Chondrocyte (in vitro differentiated cells): ENCODE data around the gene AMELY. TPM values are rescaled to one million over a fixed set of nuclear protein-coding genes. Genes with fewer than 3 reads are reported as not detected.
"Not testable (repeated sequence)": the region's sequence is repeated elsewhere in the genome, so short reads cannot be mapped to it uniquely, and the experiment has no call there.

Experiments
- DNase-seq: peaks from one replicate; pipeline ENCODE4 v3.0.0; 2021; ENCODE audit warnings: mixed read lengths, low spot score
- H3K27ac Mint-ChIP-seq: one replicate; pipeline ENCODE4 v1.8.0; 2021; ENCODE audit warnings: mild to moderate bottlenecking, moderate library complexity, mixed read lengths; ENCODE audit not compliant: unreplicated experiment
- H3K27me3 Mint-ChIP-seq: 2 replicates; pipeline ENCODE4 v1.8.0; 2021; ENCODE audit warnings: low read depth, mixed read lengths
- H3K36me3 Mint-ChIP-seq: 2 replicates; pipeline ENCODE4 v1.8.0; 2021; ENCODE audit warnings: low read depth, mixed read lengths
- H3K4me1 Mint-ChIP-seq: 2 replicates; pipeline ENCODE4 v1.8.0; 2021; ENCODE audit warnings: low read depth, mild to moderate bottlenecking, mixed read lengths
- H3K4me3 Mint-ChIP-seq: one replicate; pipeline ENCODE4 v1.8.0; 2021; ENCODE audit warnings: mild to moderate bottlenecking, moderate library complexity, mixed read lengths; ENCODE audit not compliant: unreplicated experiment
- H3K9me3 Mint-ChIP-seq: 2 replicates; pipeline ENCODE4 v1.8.0; 2021; ENCODE audit warnings: low read depth, mixed read lengths
- total RNA-seq: library from RNA; stranded (reverse); gene quantifications from 3 replicates; pipeline ENCODE4 v1.2.1, GENCODE V29; 2021
- TF ChIP-seq, protein P1 (sequence below): fragments of 200-600 bp; sonication (generic); IDR thresholded peaks from 2 replicates; pipeline ENCODE4 v1.5.0; 2021; ENCODE audit warnings: antibody characterized with exemption, mild to moderate bottlenecking, moderate library complexity

The AMELY gene
- total RNA-seq, 1 donor from 2014 or later, result not detected

DNA sequence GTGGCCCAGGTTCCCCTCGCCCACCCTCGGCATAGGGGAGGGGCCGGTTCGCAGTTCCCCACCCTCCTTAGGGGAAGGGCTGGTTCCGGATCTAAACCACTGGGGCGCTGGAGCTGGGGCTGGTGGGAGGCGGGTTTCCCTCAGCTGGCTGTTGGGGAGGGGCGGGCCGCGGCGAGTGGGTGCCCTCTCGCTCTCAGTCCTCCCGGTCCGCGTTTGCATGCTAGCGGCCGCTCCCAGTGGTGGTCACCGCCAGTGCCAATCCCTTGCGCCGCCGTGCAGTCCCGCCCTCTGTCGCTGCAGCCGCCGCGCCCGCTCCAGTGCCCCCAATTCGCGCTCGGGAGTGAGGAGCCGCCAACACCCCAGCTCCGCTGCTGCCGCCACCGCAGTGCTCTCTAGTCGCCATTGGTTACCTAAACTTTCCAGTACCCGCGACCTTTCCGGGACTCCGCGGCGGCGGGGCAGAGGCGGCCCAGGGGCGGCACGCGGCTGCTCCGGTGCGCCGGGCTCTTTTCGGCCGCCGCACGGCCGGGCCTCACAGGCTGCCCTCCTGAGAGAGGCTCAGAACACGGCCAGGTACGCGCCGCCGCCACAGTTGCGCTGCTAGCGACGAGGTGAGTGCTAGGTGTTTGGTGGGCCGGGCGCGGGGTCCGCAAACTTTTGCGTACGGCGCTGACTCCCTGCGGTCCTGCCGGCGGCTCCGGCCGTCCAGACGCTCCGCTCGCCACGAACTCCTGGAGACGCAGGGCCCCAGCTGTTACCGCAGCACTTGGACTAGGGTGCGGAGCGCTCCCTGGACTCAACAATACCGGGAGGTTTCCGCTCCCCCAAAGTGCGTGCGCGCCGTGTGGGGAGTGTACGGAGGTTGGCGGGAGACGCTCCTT is 940 bp downstream of the AMELY start, which contains the start of gene TBL1Y:
Gene TBL1Y, plus strand, starts transcription at position 326 of the 881 bp plus-strand sequence. CDS start 114,388 bp downstream, outside the sequence.
- H3K36me3 Mint-ChIP-seq, result no peaks in the 10 kb centered on the region
- no peak within 1 kb of the TSS for H3K27ac Mint-ChIP-seq
- H3K9me3 Mint-ChIP-seq, result no peaks in the 10 kb centered on the region
- H3K4me3 Mint-ChIP-seq, result no peak within 1 kb of the TSS
- no peaks in the 10 kb centered on the region for H3K27me3 Mint-ChIP-seq
- TF ChIP-seq, protein P1, sequence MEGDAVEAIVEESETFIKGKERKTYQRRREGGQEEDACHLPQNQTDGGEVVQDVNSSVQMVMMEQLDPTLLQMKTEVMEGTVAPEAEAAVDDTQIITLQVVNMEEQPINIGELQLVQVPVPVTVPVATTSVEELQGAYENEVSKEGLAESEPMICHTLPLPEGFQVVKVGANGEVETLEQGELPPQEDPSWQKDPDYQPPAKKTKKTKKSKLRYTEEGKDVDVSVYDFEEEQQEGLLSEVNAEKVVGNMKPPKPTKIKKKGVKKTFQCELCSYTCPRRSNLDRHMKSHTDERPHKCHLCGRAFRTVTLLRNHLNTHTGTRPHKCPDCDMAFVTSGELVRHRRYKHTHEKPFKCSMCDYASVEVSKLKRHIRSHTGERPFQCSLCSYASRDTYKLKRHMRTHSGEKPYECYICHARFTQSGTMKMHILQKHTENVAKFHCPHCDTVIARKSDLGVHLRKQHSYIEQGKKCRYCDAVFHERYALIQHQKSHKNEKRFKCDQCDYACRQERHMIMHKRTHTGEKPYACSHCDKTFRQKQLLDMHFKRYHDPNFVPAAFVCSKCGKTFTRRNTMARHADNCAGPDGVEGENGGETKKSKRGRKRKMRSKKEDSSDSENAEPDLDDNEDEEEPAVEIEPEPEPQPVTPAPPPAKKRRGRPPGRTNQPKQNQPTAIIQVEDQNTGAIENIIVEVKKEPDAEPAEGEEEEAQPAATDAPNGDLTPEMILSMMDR, result no peak
- no peaks in the 10 kb centered on the region for H3K4me1 Mint-ChIP-seq
- no peak for DNase-seq

DNA sequence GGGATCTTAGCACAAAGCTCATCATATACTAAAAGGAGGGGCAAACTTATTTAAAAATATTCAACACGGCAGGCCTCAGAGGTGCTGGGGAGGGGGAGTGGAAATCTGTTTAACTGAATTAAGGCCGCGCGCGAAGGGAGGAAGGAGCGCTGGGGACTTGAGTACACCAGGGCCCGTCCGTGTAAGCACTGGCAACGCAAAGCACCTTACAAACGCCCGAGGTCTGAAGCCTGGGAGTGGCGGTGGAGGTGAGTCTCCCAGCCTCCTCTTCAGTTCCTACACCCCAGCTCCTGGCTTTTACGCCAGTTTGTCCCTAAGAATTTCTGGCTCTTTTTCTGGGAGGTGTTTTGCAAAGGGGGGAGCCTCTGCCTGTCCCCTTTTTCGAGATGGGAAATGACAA is 1.7 kb downstream of the AMELY start:
- TF ChIP-seq, protein P1, result no peak
- Mint-ChIP-seq H3K4me3 (no peak overlapping the region), H3K4me1 (no peaks in the 10 kb centered on the region), H3K27me3 (no peaks in the 10 kb centered on the region), H3K36me3 (no peaks in the 10 kb centered on the region), H3K27ac (no peak overlapping the region), H3K9me3 (no peaks in the 10 kb centered on the region)
- no peak for DNase-seq

DNA sequence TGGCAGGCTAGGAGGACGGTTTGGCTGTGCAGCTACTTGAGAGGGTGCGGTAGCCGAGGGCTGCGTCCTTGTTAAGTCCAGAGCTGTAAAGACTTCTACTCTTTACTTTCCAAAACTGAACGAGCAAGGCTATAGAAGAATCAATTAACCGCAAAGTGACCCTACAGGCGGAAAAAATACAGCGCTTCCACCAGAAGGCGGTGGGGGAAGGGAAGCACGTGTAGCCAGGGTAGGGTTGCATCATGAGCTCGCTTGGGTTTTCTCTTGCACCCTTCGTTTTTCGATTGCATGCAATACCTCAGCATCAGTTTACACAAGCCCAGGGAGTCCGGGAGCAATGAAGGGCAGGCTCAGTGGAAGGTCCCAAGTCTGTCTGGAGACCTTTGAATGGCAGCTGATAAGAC is 2.4 kb downstream of the AMELY start:
- H3K9me3 Mint-ChIP-seq, result no peaks in the 10 kb centered on the region
- no peak overlapping the region for H3K4me3 Mint-ChIP-seq
- no peak overlapping the region for H3K27ac Mint-ChIP-seq
- TF ChIP-seq, protein P1, result no peak
- no peaks in the 10 kb centered on the region for H3K27me3 Mint-ChIP-seq
- H3K36me3 Mint-ChIP-seq, result no peaks in the 10 kb centered on the region
- no peaks in the 10 kb centered on the region for H3K4me1 Mint-ChIP-seq
- no peak for DNase-seq

DNA sequence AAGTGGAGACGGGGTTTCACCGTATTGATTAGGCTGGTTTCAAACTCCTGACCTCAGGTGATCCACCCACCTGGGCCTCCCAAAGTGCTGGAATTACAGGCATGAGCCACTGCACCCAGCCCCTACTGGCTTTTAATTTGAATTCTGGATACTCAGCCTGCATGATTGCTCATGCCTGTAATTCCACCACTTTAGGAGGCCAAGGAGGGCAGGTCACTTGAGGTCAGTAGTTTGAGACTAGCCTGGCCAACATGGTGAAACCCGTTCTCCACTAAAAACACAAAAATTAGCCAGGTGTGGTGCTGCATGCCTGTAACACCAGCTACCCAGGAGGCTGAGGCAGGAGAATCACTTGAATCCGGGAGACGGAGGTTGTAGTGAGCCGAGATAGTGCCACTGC is 3.5 kb downstream of the AMELY start:
- H3K36me3 Mint-ChIP-seq, H3K4me1 Mint-ChIP-seq, H3K27me3 Mint-ChIP-seq, H3K9me3 Mint-ChIP-seq, DNase-seq, H3K4me3 Mint-ChIP-seq, H3K27ac Mint-ChIP-seq: not testable (repeated sequence)

DNA sequence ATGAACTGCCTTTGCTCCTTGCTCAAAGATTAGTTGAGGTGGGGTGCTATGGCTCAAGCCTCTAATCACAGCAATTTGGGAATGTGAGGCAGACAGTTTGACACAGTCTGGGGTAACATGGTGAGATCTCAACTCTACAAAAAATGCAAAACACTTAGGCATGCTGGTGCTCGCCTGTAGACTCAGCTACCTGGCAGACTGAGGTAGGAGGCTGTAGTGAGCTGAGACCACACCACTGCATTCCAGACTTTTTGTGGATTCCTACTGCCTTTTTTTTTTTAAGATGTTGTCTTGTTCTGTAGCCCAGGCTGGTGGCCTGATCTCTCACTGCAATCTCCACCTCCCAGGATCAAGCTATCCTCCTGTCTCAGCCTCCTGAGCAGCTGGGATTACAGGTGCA is 4.0 kb downstream of the AMELY start:
- DNase-seq, result no peak
- TF ChIP-seq, protein P1, result no peak
- no peaks in the 10 kb centered on the region for H3K4me1 Mint-ChIP-seq
- no peak overlapping the region for H3K27ac Mint-ChIP-seq
- no peaks in the 10 kb centered on the region for H3K27me3 Mint-ChIP-seq
- no peak overlapping the region for H3K4me3 Mint-ChIP-seq
- no peaks in the 10 kb centered on the region for H3K36me3 Mint-ChIP-seq
- H3K9me3 Mint-ChIP-seq, result no peaks in the 10 kb centered on the region

DNA sequence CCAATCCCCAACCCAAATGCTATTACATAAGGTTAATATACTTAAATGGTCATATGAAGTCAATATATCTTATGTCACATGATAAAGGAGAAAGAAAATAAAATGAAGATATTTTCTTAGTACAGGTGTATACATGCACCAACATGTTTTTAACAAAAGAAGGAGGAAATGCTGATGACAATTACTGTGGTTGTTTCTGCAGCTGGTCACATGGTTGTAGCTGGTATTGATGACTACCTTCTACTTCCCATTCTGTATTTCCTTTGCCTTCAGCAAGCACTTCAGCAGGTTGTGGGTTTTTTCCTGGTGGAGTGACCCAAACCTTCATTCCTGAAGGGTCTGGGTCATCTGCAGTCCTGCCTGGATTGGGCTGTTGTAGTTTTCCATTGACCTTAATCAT is 9.4 kb downstream of the AMELY start:
- H3K4me1 Mint-ChIP-seq, H3K9me3 Mint-ChIP-seq, DNase-seq, H3K27me3 Mint-ChIP-seq, H3K36me3 Mint-ChIP-seq, H3K27ac Mint-ChIP-seq, H3K4me3 Mint-ChIP-seq: not testable (repeated sequence)
